NT2/D1 (cell line): ENCODE data around the gene HOXA10.
A peak's percentile ranks its signal among the peaks of the same experiment; 100 is the strongest.

ENCODE experiments used
- DNase-seq: peaks from one replicate; pipeline ENCODE4 v3.0.0-alpha.2; 2011; ENCODE audit warnings: low read depth, low spot score
- H3K27me3 ChIP-seq: 2 replicates; pipeline ENCODE4 v1.6.0; 2011; ENCODE audit warnings: mild to moderate bottlenecking; ENCODE audit not compliant: insufficient read length, insufficient read depth
- H3K36me3 ChIP-seq: 2 replicates; pipeline ENCODE4 v1.6.1; 2011; ENCODE audit warnings: mild to moderate bottlenecking, low read length, mixed read lengths; ENCODE audit not compliant: insufficient read depth, insufficient read length
- H3K4me1 ChIP-seq: 2 replicates; pipeline ENCODE4 v1.5.1; 2011; ENCODE audit not compliant: insufficient read depth, insufficient read length
- H3K4me3 ChIP-seq: 2 replicates; pipeline ENCODE4 v1.5.1; 2011; ENCODE audit warnings: low read depth; ENCODE audit not compliant: insufficient read length
- H3K9ac ChIP-seq: 2 replicates; pipeline ENCODE4 v1.6.0; 2011; ENCODE audit warnings: low read depth; ENCODE audit not compliant: insufficient read length
- H3K9me3 ChIP-seq: 2 replicates; pipeline ENCODE4 v1.5.1; 2011; ENCODE audit warnings: mild to moderate bottlenecking, low read length; ENCODE audit not compliant: insufficient read depth
- SUZ12 ChIP-seq: IDR thresholded peaks from 2 replicates; pipeline ENCODE4 v1.6.1; 2011; ENCODE audit not compliant: insufficient read length, insufficient read depth; ENCODE audit errors: extremely low read depth
- YY1 ChIP-seq: IDR thresholded peaks from 2 replicates; pipeline ENCODE4 v1.6.1; 2011; ENCODE audit not compliant: insufficient read length, insufficient read depth
- ZNF274 ChIP-seq: IDR thresholded peaks from 2 replicates; pipeline ENCODE4 v1.6.1; 2011; ENCODE audit warnings: mild to moderate bottlenecking, low read depth, low read length

Gene HOXA10

DNA sequence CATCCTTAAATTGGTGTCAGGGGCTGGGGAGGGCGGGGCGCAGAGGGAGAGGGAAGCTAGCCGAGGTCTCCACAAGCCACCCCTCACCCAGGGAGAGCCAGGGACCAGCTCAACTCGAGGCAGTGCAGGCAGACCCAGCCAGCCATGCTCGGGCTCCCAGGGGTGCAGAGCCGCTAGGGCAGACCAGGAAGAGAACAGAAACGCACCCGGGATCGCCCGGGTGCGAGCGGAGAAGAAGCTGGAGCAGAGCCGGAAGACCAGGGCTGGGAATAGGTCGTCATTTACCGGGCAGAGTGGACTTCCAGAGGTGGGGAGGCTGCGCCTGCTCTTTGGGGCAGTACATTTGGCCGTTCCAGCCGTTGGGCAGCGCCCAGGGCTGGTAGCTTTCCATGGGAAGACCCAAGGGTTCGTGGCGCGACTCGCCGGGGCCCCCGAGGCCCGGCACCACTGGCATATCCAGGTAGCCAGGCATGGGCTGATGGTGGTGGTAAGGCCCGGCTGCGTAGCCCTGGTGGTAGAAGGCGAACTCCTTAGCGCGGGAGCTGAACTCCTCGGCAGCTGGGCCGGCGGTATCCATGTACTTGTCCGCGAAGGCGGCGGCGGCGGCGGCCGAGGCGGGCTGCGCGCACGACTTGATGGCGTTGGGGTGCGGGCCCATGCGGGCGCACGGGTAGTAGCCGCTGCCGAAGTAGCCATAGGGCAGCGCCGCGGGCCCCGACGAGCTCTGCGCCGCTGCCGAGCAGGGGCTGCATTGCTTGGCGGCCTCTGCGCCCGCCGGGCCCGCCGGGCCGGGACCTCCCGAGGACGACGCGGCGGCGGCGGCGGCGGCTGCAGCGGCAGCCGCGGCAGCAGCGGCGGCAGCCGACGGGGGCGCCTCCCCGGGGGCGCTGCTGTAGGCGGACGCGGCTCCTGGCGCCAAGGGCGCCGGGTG is 25.0 kb upstream of the HOXA10 start:
- peak overlapping the region; percentile 39 for H3K4me3 ChIP-seq
- no peaks in the 10 kb centered on the region for H3K9me3 ChIP-seq
- peak; percentile 85 for TF ChIP-seq SUZ12
- no peak for TF ChIP-seq ZNF274
- H3K9ac ChIP-seq = peak overlapping the region; percentile 32
- no peak for DNase-seq
- H3K36me3 ChIP-seq = no peaks in the 10 kb centered on the region
- peaks cover 96% of the 10 kb centered on the region for H3K27me3 ChIP-seq
- H3K4me1 ChIP-seq = peaks cover 7% of the 10 kb centered on the region

GRCh38 chr7:27198138-27198841 is 24.2 kb upstream of the HOXA10 start:
- Histone ChIP-seq H3K4me3 (no peak overlapping the region), H3K4me1 (peaks cover 7% of the 10 kb centered on the region), H3K9me3 (no peaks in the 10 kb centered on the region), H3K27me3 (peaks cover 96% of the 10 kb centered on the region), H3K9ac (no peak overlapping the region), H3K36me3 (no peaks in the 10 kb centered on the region)
- TF ChIP-seq ZNF274 (no peak), SUZ12 (peak; percentile 2), YY1 (no peak)
- DNase-seq = no peak

GRCh38 chr7:27197137-27198042 is 23.3 kb upstream of the HOXA10 start:
- Histone ChIP-seq H3K36me3 (no peaks in the 10 kb centered on the region), H3K27me3 (peaks cover 96% of the 10 kb centered on the region), H3K9ac (no peak overlapping the region), H3K4me1 (peaks cover 6% of the 10 kb centered on the region), H3K9me3 (no peaks in the 10 kb centered on the region), H3K4me3 (no peak overlapping the region)
- no peak for DNase-seq
- TF ChIP-seq SUZ12 (peak; percentile 46), YY1 (no peak)

GRCh38 chr7:27196287-27196767 is 22.2 kb upstream of the HOXA10 start:
- no peak overlapping the region for H3K4me3 ChIP-seq
- peaks cover 11% of the 10 kb centered on the region for H3K4me1 ChIP-seq
- H3K9me3 ChIP-seq = no peaks in the 10 kb centered on the region
- no peak for TF ChIP-seq SUZ12
- TF ChIP-seq YY1 = no peak
- no peak for TF ChIP-seq ZNF274
- H3K27me3 ChIP-seq = peaks cover 96% of the 10 kb centered on the region
- no peak overlapping the region for H3K9ac ChIP-seq
- H3K36me3 ChIP-seq = no peaks in the 10 kb centered on the region
- peak; percentile 88 for DNase-seq

- TF ChIP-seq YY1 = no peak
- no peak for TF ChIP-seq SUZ12
- TF ChIP-seq ZNF274 = no peak
- Histone ChIP-seq H3K9me3 (no peaks in the 10 kb centered on the region), H3K4me3 (no peak overlapping the region), H3K36me3 (no peaks in the 10 kb centered on the region), H3K4me1 (peaks cover 11% of the 10 kb centered on the region), H3K27me3 (peaks cover 97% of the 10 kb centered on the region), H3K9ac (no peak overlapping the region)
- DNase-seq = no peak
These were observed 20.7 kb upstream of the HOXA10 start for GRCh38 chr7:27194686-27195379.

GRCh38 chr7:27194002-27194352 is 19.9 kb upstream of the HOXA10 start:
- TF ChIP-seq YY1 (no peak), SUZ12 (no peak)
- Histone ChIP-seq H3K27me3 (peaks cover 100% of the 10 kb centered on the region), H3K9ac (no peak overlapping the region), H3K36me3 (no peaks in the 10 kb centered on the region), H3K4me1 (peaks cover 14% of the 10 kb centered on the region), H3K4me3 (no peak overlapping the region), H3K9me3 (no peaks in the 10 kb centered on the region)
- DNase-seq = no peak
